ENCODE results near the gene BMPR2.
"Not testable (repeated sequence)": the region's sequence is repeated elsewhere in the genome, so short reads cannot be mapped to it uniquely, and the experiment has no call there.

Gene BMPR2

GRCh38 chr2:202545931-202546330, 169.8 kb downstream of the BMPR2 start:
- Histone ChIP-seq H3K4me1 (ENCODE audit: control insufficient read depth in 1 of 2, insufficient read depth in 2 of 2, low read length in 2 of 2) (no peaks in the 10 kb centered on the region), H3K27me3 (ENCODE audit: control insufficient read depth in 1 of 2, insufficient read depth in 2 of 2, low read length in 2 of 2) (no peaks in the 10 kb centered on the region), H3K4me3 (ENCODE audit: low read depth in 1 of 2, low read length in 2 of 2) (no peak overlapping the region), H3K36me3 (ENCODE audit: control insufficient read depth in 1 of 2, insufficient read depth in 2 of 2, low read length in 2 of 2) (peaks cover 0 to 3% of the 10 kb centered on the region in 2 donors), H3K27ac (ENCODE audit: low read depth, low read length) (no peak overlapping the region), H3K9ac (ENCODE audit: low read depth in 1 of 2, low read length in 2 of 2) (no peak overlapping the region), H3K9me3 (ENCODE audit: control insufficient read depth in 1 of 2, low read length in 2 of 2) (no peaks in the 10 kb centered on the region)

DNA sequence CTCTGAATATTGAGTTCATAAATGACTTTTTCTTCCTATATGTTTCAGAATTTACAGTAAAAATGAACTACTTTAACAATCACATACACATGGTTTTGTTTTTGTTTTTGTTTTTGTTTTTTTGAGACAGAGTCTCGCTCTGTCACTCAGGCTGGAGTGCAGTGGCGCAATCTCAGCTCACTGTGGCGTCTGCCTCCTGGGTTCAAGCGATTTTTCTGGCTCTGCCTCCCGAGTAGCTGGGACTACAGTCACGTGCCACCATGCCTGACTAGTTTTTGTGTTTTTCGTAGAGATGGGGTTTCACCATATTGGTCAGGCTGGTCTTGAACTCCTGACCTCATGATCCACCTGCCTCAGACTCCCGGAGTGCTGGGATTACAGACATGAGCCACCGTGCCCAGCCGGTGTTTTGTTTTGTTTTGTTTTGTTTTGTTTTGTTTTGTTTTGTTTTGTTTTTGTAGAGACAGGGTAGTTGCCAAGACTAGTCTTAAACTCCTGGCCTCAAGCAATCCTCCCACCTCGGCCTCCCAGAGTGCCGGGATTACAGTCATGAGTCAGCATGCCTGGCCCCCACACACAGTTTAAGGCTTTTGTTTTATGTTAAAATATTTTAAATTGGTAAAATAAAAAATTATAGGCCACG, 170.5 kb downstream of the BMPR2 start:
- not testable (repeated sequence) for H3K27me3 ChIP-seq (ENCODE audit: control insufficient read depth in 1 of 2, insufficient read depth in 2 of 2, low read length in 2 of 2); H3K9me3 ChIP-seq (ENCODE audit: control insufficient read depth in 1 of 2, low read length in 2 of 2); H3K4me1 ChIP-seq (ENCODE audit: control insufficient read depth in 1 of 2, insufficient read depth in 2 of 2, low read length in 2 of 2); H3K4me3 ChIP-seq (ENCODE audit: low read depth in 1 of 2, low read length in 2 of 2); H3K9ac ChIP-seq (ENCODE audit: low read depth in 1 of 2, low read length in 2 of 2); H3K36me3 ChIP-seq (ENCODE audit: control insufficient read depth in 1 of 2, insufficient read depth in 2 of 2, low read length in 2 of 2); H3K27ac ChIP-seq (ENCODE audit: low read depth, low read length)

DNA sequence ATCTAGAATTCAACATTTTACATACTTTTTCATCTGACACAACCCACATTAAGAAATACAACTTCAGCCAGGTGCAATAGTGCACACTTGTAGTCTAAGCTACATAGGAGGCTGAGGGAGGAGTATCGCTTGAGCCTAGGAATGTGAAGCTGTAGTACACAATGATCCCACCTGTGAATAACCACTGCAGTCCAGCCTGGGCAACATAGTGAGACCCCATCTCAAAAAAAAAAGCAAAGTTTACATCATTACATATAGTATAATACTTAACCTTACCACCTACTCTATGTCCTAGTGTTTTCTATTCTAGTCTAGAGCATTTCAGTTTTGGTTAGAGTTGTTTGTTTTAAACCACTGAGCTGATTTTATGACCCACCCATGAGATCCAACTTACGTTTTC, 172.1 kb downstream of the BMPR2 start:
- Histone ChIP-seq H3K4me3 (ENCODE audit: low read depth in 1 of 2, low read length in 2 of 2) (no peak overlapping the region), H3K36me3 (ENCODE audit: control insufficient read depth in 1 of 2, insufficient read depth in 2 of 2, low read length in 2 of 2) (peaks cover 0 to 10% of the 10 kb centered on the region in 2 donors), H3K9ac (ENCODE audit: low read depth in 1 of 2, low read length in 2 of 2) (no peak overlapping the region), H3K9me3 (ENCODE audit: control insufficient read depth in 1 of 2, low read length in 2 of 2) (no peaks in the 10 kb centered on the region), H3K4me1 (ENCODE audit: control insufficient read depth in 1 of 2, insufficient read depth in 2 of 2, low read length in 2 of 2) (no peaks in the 10 kb centered on the region), H3K27ac (ENCODE audit: low read depth, low read length) (no peak overlapping the region), H3K27me3 (ENCODE audit: control insufficient read depth in 1 of 2, insufficient read depth in 2 of 2, low read length in 2 of 2) (no peaks in the 10 kb centered on the region)

GRCh38 chr2:202551000-202551399, 174.9 kb downstream of the BMPR2 start:
- H3K27me3 ChIP-seq (ENCODE audit: control insufficient read depth in 1 of 2, insufficient read depth in 2 of 2, low read length in 2 of 2); H3K9ac ChIP-seq (ENCODE audit: low read depth in 1 of 2, low read length in 2 of 2); H3K4me1 ChIP-seq (ENCODE audit: control insufficient read depth in 1 of 2, insufficient read depth in 2 of 2, low read length in 2 of 2); H3K9me3 ChIP-seq (ENCODE audit: control insufficient read depth in 1 of 2, low read length in 2 of 2); H3K27ac ChIP-seq (ENCODE audit: low read depth, low read length); H3K4me3 ChIP-seq (ENCODE audit: low read depth in 1 of 2, low read length in 2 of 2): not testable (repeated sequence)
- H3K36me3 ChIP-seq (ENCODE audit: control insufficient read depth in 1 of 2, insufficient read depth in 2 of 2, low read length in 2 of 2): peaks cover 15 to 26% of the 10 kb centered on the region in 2 donors

GRCh38 chr2:202555356-202555755, 179.2 kb downstream of the BMPR2 start:
- no peaks in the 10 kb centered on the region for H3K27me3 ChIP-seq (ENCODE audit: control insufficient read depth in 1 of 2, insufficient read depth in 2 of 2, low read length in 2 of 2)
- H3K4me1 ChIP-seq (ENCODE audit: control insufficient read depth in 1 of 2, insufficient read depth in 2 of 2, low read length in 2 of 2): no peaks in the 10 kb centered on the region
- H3K9me3 ChIP-seq (ENCODE audit: control insufficient read depth in 1 of 2, low read length in 2 of 2): no peaks in the 10 kb centered on the region
- no peak overlapping the region for H3K4me3 ChIP-seq (ENCODE audit: low read depth in 1 of 2, low read length in 2 of 2)
- H3K9ac ChIP-seq (ENCODE audit: low read depth in 1 of 2, low read length in 2 of 2): no peak overlapping the region
- H3K36me3 ChIP-seq (ENCODE audit: control insufficient read depth in 1 of 2, insufficient read depth in 2 of 2, low read length in 2 of 2): peaks cover 22 to 35% of the 10 kb centered on the region in 2 donors
- H3K27ac ChIP-seq (ENCODE audit: low read depth, low read length): no peak overlapping the region

DNA sequence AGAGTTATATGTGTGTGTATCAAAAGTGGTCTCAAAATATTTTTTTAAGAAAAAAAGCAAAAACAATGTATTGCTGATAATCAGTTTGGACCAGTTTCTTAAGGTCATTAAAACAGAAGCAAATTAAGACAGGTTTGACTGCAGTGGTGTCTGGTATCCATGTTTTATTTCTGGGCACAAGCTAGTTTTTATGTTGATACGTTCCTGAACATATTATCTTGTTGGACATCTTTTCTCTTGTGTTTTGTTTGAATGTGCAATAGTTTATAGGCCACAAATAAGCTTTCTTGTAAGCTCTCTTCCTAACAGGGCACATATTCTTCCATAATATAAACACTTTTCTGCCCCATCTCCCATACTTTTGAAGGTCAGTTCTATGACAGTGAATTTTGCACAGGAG, 184.1 kb downstream of the BMPR2 start:
- no peaks in the 10 kb centered on the region for H3K9me3 ChIP-seq (ENCODE audit: control insufficient read depth in 1 of 2, low read length in 2 of 2)
- H3K4me3 ChIP-seq (ENCODE audit: low read depth in 1 of 2, low read length in 2 of 2): no peak overlapping the region
- H3K27me3 ChIP-seq (ENCODE audit: control insufficient read depth in 1 of 2, insufficient read depth in 2 of 2, low read length in 2 of 2): no peaks in the 10 kb centered on the region
- no peak overlapping the region for H3K27ac ChIP-seq (ENCODE audit: low read depth, low read length)
- H3K36me3 ChIP-seq (ENCODE audit: control insufficient read depth in 1 of 2, insufficient read depth in 2 of 2, low read length in 2 of 2): peaks cover 13 to 20% of the 10 kb centered on the region in 2 donors
- no peaks in the 10 kb centered on the region for H3K4me1 ChIP-seq (ENCODE audit: control insufficient read depth in 1 of 2, insufficient read depth in 2 of 2, low read length in 2 of 2)
- no peak overlapping the region for H3K9ac ChIP-seq (ENCODE audit: low read depth in 1 of 2, low read length in 2 of 2)

DNA sequence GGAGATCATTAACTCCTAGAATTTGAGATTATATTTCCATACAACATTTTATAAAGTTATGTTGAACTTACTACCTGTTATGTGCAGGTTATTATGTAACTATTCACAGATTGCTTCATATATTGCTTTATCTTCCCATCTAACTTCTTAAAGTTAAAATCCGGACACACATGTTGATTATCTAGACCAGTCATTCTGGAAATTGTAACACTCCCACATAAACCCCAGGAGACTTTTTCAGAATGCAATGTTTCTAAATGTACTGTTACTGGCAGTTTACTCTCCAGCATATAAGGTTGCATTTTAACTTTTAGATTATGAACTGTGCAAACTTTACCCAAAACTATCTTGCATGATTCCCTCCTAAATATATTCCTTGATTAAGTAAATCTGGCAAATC, 188.1 kb downstream of the BMPR2 start:
- no peak overlapping the region for H3K27ac ChIP-seq (ENCODE audit: low read depth, low read length)
- H3K36me3 ChIP-seq (ENCODE audit: control insufficient read depth in 1 of 2, insufficient read depth in 2 of 2, low read length in 2 of 2): peaks cover 3 to 5% of the 10 kb centered on the region in 2 donors
- no peaks in the 10 kb centered on the region for H3K27me3 ChIP-seq (ENCODE audit: control insufficient read depth in 1 of 2, insufficient read depth in 2 of 2, low read length in 2 of 2)
- H3K9me3 ChIP-seq (ENCODE audit: control insufficient read depth in 1 of 2, low read length in 2 of 2): no peaks in the 10 kb centered on the region
- no peak overlapping the region for H3K9ac ChIP-seq (ENCODE audit: low read depth in 1 of 2, low read length in 2 of 2)
- no peak overlapping the region for H3K4me3 ChIP-seq (ENCODE audit: low read depth in 1 of 2, low read length in 2 of 2)
- H3K4me1 ChIP-seq (ENCODE audit: control insufficient read depth in 1 of 2, insufficient read depth in 2 of 2, low read length in 2 of 2): no peaks in the 10 kb centered on the region

- no peaks in the 10 kb centered on the region for H3K4me1 ChIP-seq (ENCODE audit: control insufficient read depth in 1 of 2, insufficient read depth in 2 of 2, low read length in 2 of 2)
- H3K9ac ChIP-seq (ENCODE audit: low read depth in 1 of 2, low read length in 2 of 2): no peak overlapping the region
- H3K4me3 ChIP-seq (ENCODE audit: low read depth in 1 of 2, low read length in 2 of 2): no peak overlapping the region
- no peak overlapping the region for H3K27ac ChIP-seq (ENCODE audit: low read depth, low read length)
- H3K27me3 ChIP-seq (ENCODE audit: control insufficient read depth in 1 of 2, insufficient read depth in 2 of 2, low read length in 2 of 2): no peaks in the 10 kb centered on the region
- H3K9me3 ChIP-seq (ENCODE audit: control insufficient read depth in 1 of 2, low read length in 2 of 2): no peaks in the 10 kb centered on the region
- no peaks in the 10 kb centered on the region for H3K36me3 ChIP-seq (ENCODE audit: control insufficient read depth in 1 of 2, insufficient read depth in 2 of 2, low read length in 2 of 2)
Observed at GRCh38 chr2:202566286-202566685, 190.2 kb downstream of the BMPR2 start.

GRCh38 chr2:202574541-202574940, 198.4 kb downstream of the BMPR2 start:
- Histone ChIP-seq H3K9me3 (ENCODE audit: control insufficient read depth in 1 of 2, low read length in 2 of 2) (no peaks in the 10 kb centered on the region), H3K27me3 (ENCODE audit: control insufficient read depth in 1 of 2, insufficient read depth in 2 of 2, low read length in 2 of 2) (no peaks in the 10 kb centered on the region)

GRCh38 chr2:202575194-202575593, 199.1 kb downstream of the BMPR2 start:
- not testable (repeated sequence) for H3K9me3 ChIP-seq (ENCODE audit: control insufficient read depth in 1 of 2, low read length in 2 of 2); H3K4me3 ChIP-seq (ENCODE audit: low read depth in 1 of 2, low read length in 2 of 2); H3K9ac ChIP-seq (ENCODE audit: low read depth in 1 of 2, low read length in 2 of 2); H3K27ac ChIP-seq (ENCODE audit: low read depth, low read length); H3K27me3 ChIP-seq (ENCODE audit: control insufficient read depth in 1 of 2, insufficient read depth in 2 of 2, low read length in 2 of 2); H3K36me3 ChIP-seq (ENCODE audit: control insufficient read depth in 1 of 2, insufficient read depth in 2 of 2, low read length in 2 of 2); H3K4me1 ChIP-seq (ENCODE audit: control insufficient read depth in 1 of 2, insufficient read depth in 2 of 2, low read length in 2 of 2)

More at GRCh38 chr2:202574541-202574940, 198.4 kb downstream of the BMPR2 start:
- Histone ChIP-seq H3K4me1 (ENCODE audit: control insufficient read depth in 1 of 2, insufficient read depth in 2 of 2, low read length in 2 of 2) (no peaks in the 10 kb centered on the region), H3K27ac (ENCODE audit: low read depth, low read length) (no peak overlapping the region), H3K9ac (ENCODE audit: low read depth in 1 of 2, low read length in 2 of 2) (no peak overlapping the region), H3K4me3 (ENCODE audit: low read depth in 1 of 2, low read length in 2 of 2) (no peak overlapping the region), H3K36me3 (ENCODE audit: control insufficient read depth in 1 of 2, insufficient read depth in 2 of 2, low read length in 2 of 2) (no peaks in the 10 kb centered on the region)

All from duodenal mucosa (tissue), 2 donors.